HG03565 (cell line): ENCODE results near the gene IGFN1.
A peak's percentile ranks its signal among the peaks of the same experiment; 100 is the strongest.
"Not testable (repeated sequence)": the region's sequence is repeated elsewhere in the genome, so short reads cannot be mapped to it uniquely, and the experiment has no call there.

Source experiments
- ATAC-seq: cut with Tn5 transposase; IDR thresholded peaks from one replicate; pipeline ENCODE4 v1.9.1; 2021; ENCODE audit warnings: mild to moderate bottlenecking, moderate library complexity; ENCODE audit not compliant: unreplicated experiment

Gene IGFN1

GRCh38 chr1:201163036-201163435 is 27.6 kb upstream of the IGFN1 start:
- ATAC-seq = not testable (repeated sequence)

GRCh38 chr1:201163707-201164106 is 26.9 kb upstream of the IGFN1 start:
- no peak for ATAC-seq

DNA sequence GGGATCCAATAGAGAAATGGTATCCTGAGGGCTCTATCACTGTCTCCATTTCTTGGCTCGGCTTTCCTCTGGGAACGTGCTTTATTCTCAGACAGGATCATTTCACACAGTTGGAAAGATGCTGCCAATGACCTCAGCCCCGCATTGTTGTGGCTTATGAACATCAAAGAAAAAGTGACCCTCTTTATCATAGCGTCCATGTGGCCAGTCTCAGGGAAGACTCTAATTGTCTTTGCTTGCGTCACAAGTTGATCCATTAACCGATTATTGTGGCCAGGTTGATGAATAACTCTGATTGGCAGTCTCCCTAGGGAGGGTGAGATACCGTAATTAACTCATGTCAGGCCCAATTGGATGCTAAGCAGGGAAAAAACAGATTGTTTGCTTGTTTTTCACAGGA is 26.0 kb upstream of the IGFN1 start:
- no peak for ATAC-seq

GRCh38 chr1:201167041-201167991 is 23.3 kb upstream of the IGFN1 start:
- no peak for ATAC-seq

GRCh38 chr1:201169203-201169602 is 21.4 kb upstream of the IGFN1 start:
- no peak for ATAC-seq

GRCh38 chr1:201169971-201170532 is 20.6 kb upstream of the IGFN1 start:
- no peak for ATAC-seq

DNA sequence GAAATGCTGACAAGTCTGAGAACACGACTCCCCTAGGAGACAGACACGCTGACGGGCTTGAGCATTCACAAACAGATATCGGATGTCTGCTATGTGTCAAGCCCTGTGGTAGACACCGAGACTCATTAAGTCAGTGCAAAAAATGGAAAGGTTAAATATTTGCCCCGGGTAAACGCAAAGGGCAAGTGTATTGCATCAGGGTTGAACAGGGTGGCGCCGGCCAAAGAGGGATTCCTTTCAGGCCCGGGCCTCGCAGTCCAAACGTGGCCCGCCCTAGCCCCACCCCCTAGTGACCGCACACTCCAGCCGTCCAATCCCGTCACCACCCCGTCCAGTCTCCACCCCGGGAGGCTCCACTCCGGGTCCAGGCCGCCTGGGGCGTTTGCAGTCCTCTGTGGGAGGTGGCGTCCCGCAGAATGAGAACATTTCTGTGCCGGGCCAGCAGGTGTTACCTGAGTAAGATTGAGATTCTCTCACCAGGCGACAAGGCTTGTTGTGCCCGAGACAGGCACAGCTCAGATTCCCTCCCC is 20.0 kb upstream of the IGFN1 start:
- ATAC-seq = peak; percentile 81

- ATAC-seq = peak; percentile 30
These were observed 19.3 kb upstream of the IGFN1 start for GRCh38 chr1:201171063-201172036.

GRCh38 chr1:201172326-201172725 is 18.3 kb upstream of the IGFN1 start:
- ATAC-seq = no peak

- no peak for ATAC-seq
These were observed 17.5 kb upstream of the IGFN1 start for GRCh38 chr1:201172999-201173610.

GRCh38 chr1:201173736-201174135 is 16.9 kb upstream of the IGFN1 start:
- ATAC-seq = no peak

GRCh38 chr1:201175820-201176500 is 14.7 kb upstream of the IGFN1 start:
- no peak for ATAC-seq

GRCh38 chr1:201176940-201177339 is 13.7 kb upstream of the IGFN1 start:
- no peak for ATAC-seq

- ATAC-seq = no peak
These were observed 11.9 kb upstream of the IGFN1 start for GRCh38 chr1:201178718-201179117.

DNA sequence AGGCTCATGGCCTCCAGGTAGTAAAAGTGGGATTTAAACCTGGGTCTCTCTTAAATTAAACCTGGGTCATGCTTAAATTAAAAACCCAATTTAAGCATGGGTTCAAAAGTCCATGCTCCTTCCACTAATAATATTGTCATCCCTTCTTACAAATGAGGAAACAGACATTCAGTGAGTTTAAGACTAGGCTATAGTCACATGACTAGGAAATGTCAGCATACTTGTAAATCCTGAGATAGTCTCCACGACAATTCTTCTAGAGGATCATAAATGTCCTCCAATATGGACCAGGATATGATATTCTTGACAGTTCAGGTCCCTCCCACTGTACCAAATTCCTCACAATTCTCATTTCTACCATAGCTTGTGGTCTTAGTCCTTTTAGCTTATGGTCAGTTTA is 10.5 kb upstream of the IGFN1 start:
- no peak for ATAC-seq

DNA sequence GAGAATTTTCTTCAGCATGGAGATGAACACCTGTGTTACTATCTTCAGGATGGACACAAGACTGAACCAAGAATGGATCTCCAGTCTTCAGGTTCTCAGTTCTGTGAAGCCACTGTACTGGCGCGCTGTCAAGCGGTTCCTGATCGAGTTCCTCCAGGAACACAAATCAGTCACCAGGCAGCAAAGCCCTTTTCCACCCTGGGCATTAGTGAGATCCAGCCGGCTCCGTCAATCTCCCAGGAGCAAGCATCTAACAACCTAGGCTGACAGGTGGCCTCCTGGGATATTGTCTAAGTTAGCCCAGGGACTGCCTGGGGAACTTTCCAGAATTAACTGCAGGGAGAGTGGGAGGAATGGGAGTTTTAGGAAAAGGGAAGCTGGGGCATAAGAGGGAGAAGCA is 9.7 kb upstream of the IGFN1 start:
- no peak for ATAC-seq

DNA sequence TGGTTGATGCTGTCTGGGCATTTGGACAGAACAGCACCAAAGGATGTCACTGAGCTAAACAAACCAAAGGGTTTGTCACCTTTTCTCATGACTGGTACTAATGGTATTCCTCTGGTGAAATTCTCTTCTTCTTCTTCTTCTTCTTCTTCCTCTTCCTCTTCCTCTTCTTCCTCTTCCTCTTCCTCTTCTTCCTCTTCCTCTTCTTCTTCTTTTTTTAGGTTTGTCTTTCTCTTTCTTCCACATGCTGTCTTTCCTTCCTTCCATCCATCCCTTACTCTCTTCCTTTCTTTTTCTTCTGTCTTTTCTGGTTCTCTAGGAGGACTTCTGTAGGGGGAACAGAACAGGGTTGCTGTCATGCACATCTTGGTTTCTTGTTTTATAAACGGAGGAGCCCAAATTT is 9.3 kb upstream of the IGFN1 start:
- no peak for ATAC-seq

- ATAC-seq = no peak
These were observed 8.9 kb upstream of the IGFN1 start for GRCh38 chr1:201181726-201182125.

- ATAC-seq = no peak
These were observed 7.4 kb upstream of the IGFN1 start for GRCh38 chr1:201183209-201183608.

DNA sequence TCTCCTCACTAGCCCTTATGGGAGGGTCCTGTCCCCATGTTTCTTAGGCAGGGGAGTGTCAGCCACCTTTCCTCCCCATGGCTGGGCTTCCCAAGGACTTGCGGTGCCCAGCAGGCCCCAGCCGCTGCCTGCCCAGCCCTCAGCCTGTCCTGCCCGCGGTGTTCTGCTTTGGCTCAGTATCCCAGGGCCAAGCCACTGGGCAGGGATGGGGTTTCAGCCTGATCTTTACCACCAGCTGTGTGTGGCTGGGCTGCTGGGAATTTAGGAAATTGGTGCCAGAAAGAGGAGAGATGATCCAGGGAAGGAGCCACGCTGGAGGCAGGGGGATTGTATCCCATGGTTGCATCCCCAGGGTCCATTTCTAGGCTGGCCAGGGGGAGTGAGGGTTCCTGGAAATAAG is 6.9 kb upstream of the IGFN1 start:
- ATAC-seq = no peak
